Small intestine (tissue), 7 donors: Measurements from ENCODE around the gene TBXAS1. TPM values are rescaled to one million over a fixed set of nuclear protein-coding genes. Genes with fewer than 3 reads are reported as not detected.

ENCODE experiments used
- DNase-seq, 2 donors: peaks; one replicate each; pipeline versions ENCODE4 v3.0.0 to v3.0.0-alpha.2; 2013
- FAIRE-seq: peaks from 2 replicates; lab custom pipeline; 2012; peaks lifted over from hg19 to GRCh38; lab: Jason Lieb, UNC
- H3K27ac ChIP-seq, 3 donors: one replicate each; pipeline ENCODE4 v1.5.1; 2013; ENCODE audit warnings: low read length in 2 of 3, mild to moderate bottlenecking in 2 of 3, control low read depth in 1 of 3, inconsistent platforms in 1 of 3, low read depth in 1 of 3, moderate library complexity in 1 of 3
- H3K27me3 ChIP-seq, 3 donors: one replicate each; pipeline ENCODE4 v1.6.1; 2013; ENCODE audit warnings: low read length in 3 of 3, inconsistent platforms in 1 of 3; ENCODE audit not compliant: control insufficient read depth in 3 of 3, insufficient read depth in 3 of 3
- H3K36me3 ChIP-seq, 3 donors: one replicate each; pipeline ENCODE4 v1.6.1; 2013; ENCODE audit warnings: low read length in 3 of 3, inconsistent platforms in 1 of 3, low read depth in 1 of 3, mild to moderate bottlenecking in 1 of 3, moderate library complexity in 1 of 3; ENCODE audit not compliant: control insufficient read depth in 3 of 3, insufficient read depth in 2 of 3
- H3K4me1 ChIP-seq, 3 donors: one replicate each; pipeline ENCODE4 v1.6.1; 2013; ENCODE audit warnings: low read length in 2 of 3, inconsistent platforms in 1 of 3, low read depth in 1 of 3, mild to moderate bottlenecking in 1 of 3, moderate library complexity in 1 of 3; ENCODE audit not compliant: control insufficient read depth in 3 of 3, insufficient read depth in 2 of 3
- H3K4me3 ChIP-seq, 3 donors: one replicate each; pipeline ENCODE4 v1.5.1; 2013; ENCODE audit warnings: low read length in 3 of 3, control low read depth in 1 of 3, inconsistent platforms in 1 of 3, low read depth in 1 of 3, mild to moderate bottlenecking in 1 of 3, moderate library complexity in 1 of 3
- H3K9me3 ChIP-seq, 2 donors: one replicate each; pipeline ENCODE4 v1.6.1; 2013; ENCODE audit warnings: low read depth in 1 of 2, low read length in 1 of 2; ENCODE audit not compliant: control insufficient read depth in 2 of 2, insufficient read depth in 1 of 2
- WGBS, 3 donors: extraction: QIAGEN DNeasy Blood & Tissue Kit; methylation state at CpG; one replicate each; pipeline ENCODE4 v1.1.7; 2013; 5-methylcytosine and 5-hydroxymethylcytosine counted together
- polyA plus RNA-seq, 4 donors: library from polyadenylated mRNA; stranded (reverse) in 3 of 4; unstranded in 1 of 4; fragments of 200-250 nt in 3 of 4; fragments of 120-200 nt in 1 of 4; gene quantifications; one replicate each; pipeline versions ENCODE4 v1.2.1 to v1.2.3, GENCODE V29; 2013
- donor health status: healthy with polysubstance abuse.
- donor health status: control.
- donor health status: control.
- donor health status: Bipolar disorder and iron deficiency.
- donor health status: healthy.

The TBXAS1 gene
- polyA plus RNA-seq, 4 donors, result 1.1 to 8.2 (median 7.0) TPM

DNA sequence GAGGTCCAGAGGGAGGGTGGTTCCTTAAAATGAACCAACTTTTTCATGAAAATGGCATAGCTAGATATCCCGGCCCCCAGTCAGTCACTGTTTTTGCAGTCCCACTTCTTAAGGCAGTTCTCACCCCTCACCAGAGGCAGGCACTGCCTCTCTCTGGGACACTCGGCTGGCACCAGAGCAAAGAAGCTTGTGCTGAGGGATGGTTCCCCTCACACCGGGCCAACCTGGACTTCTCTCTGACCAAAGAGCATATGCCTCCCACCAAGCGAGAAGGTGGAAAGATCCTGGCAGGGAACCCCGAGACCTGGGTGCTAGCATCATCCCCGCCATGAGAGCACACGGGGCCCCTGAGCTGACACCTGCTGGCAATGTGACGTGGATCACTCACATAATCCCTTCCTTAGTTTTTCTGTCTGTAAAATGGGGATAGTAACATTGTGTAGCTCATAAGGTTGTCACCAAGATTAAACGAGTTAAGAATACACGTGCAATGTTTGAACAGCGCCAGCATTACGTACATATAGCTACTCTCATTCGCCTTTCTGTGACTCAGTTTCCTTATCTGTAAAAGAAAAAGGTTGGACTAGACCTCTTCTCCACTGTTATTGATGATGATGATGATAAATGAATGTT lies 145.2 kb downstream of the TBXAS1 start:
- Histone ChIP-seq H3K27me3 (no peaks in the 10 kb centered on the region), H3K4me3 (no peak overlapping the region), H3K27ac (no peak overlapping the region), H3K4me1 (no peaks in the 10 kb centered on the region), H3K9me3 (no peaks in the 10 kb centered on the region), H3K36me3 (no peaks in the 10 kb centered on the region)
- WGBS, 3 donors, result 92 to 93% (median 93%) methylated on average over 13 of the region's 13 CpGs
- no peak for DNase-seq
- no peak for FAIRE-seq

DNA sequence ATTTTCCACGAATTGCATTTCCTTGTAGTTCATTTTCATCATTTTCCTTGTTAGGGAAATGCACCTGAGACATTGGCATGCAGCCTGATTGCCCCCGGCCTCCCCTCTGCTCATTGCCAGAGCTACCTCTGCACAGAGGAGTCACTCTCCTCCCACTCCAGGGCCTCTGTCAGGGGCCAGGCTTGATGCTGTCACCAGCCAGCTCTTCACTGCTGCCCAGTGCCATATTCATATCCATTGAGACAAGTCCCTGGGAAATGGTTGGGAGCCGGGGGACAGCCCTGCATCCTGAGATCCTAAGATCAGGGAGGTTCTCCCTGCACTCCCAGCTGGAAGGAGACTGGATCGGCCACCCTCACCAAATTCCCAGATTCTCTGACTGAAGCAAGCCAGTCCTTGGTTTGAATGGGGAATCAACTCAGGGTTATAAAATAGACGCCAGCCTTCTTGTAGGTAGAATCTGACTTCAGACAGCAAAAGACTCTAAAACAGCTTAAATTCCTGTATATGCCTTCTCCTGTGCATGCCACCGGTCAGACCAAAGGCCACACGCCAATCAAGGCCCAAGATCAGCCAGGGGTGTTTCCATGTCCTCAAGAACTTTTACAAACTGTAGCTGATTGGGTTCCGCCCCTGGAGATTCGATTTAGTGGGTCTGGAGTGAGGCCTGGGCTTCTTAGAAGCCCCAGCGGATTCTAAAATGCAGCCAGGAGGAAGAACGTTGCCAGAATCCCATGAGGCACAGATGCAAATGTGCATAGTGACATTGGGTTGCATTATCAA lies 147.2 kb downstream of the TBXAS1 start:
- Histone ChIP-seq H3K27me3 (no peaks in the 10 kb centered on the region), H3K4me3 (no peak overlapping the region), H3K4me1 (no peaks in the 10 kb centered on the region), H3K36me3 (no peaks in the 10 kb centered on the region), H3K27ac (no peak overlapping the region), H3K9me3 (no peaks in the 10 kb centered on the region)
- FAIRE-seq (no peak), DNase-seq (no peak)
- WGBS, 3 donors, result 87 to 88% (median 87%) methylated on average over 11 of the region's 11 CpGs

DNA sequence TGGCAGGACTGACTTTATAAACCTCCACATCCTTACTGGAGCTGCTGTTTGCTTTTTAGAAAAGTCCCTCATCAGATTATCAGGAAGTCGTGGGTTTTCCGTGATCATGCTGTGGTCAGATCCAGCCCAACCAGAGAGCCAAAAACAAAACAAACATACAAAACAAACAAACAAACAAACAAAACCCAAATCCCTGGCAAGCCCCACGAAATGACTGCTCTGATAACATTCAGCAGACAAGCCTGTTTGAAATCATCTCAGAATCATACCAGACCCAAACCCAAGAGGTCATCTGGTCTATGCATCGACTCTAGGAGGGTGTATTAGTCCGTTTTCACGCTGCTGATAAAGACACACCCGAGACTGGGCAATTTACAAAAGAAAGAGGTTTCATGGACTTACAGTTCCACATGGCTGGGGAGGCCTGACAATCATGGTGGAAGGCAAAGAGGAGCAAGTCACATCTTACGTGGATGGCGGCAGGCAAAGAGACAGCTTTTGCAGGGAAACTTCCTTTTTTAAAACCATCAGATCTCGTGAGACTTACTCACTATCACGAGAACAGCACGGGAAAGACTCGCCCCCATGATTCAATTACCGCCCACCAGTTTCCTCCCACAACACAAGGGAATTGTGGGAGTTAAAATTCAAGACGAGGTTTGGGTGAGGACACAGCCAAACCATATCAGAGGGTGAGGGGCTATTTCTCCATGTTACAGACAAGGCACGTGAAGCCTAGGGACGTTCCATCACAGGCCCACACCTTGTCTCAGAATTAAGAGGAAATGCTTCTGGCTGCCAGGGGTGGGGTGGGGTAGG lies 148.0 kb downstream of the TBXAS1 start:
- Histone ChIP-seq H3K27me3 (no peaks in the 10 kb centered on the region), H3K27ac (no peak overlapping the region), H3K4me1 (no peaks in the 10 kb centered on the region), H3K4me3 (no peak overlapping the region), H3K9me3 (no peaks in the 10 kb centered on the region), H3K36me3 (no peaks in the 10 kb centered on the region)
- FAIRE-seq (no peak), DNase-seq (no peak)
- WGBS, 3 donors, result 81 to 86% (median 83%) methylated on average over 17 of the region's 17 CpGs

DNA sequence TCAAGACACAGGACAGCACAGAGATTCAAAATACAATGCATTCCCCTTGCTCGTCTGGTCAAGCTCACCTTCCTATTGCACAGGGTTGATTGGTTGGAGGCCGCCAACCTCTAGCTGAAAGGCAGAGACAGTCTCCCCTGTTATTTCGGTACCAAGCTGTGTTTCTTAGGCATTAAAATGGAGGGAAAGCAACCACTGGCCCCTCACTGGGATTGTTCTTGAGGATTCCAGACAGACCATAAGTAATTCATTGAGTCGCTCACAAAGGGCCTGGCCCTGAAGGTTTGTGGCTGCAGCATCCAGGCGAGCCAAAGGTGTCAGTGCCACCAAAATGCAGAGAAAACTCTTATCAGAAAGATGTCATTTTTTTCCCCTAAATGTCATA lies 152.4 kb downstream of the TBXAS1 start:
- Histone ChIP-seq H3K4me3 (no peak overlapping the region), H3K36me3 (no peaks in the 10 kb centered on the region), H3K27ac (no peak overlapping the region), H3K27me3 (peaks cover 0 to 8% (median 0%) of the 10 kb centered on the region in 3 donors), H3K4me1 (no peaks in the 10 kb centered on the region), H3K9me3 (no peaks in the 10 kb centered on the region)
- FAIRE-seq (no peak), DNase-seq (no peak)
- 95 to 96% (median 95%) methylated on average over 5 of the region's 5 CpGs for WGBS, 3 donors

DNA sequence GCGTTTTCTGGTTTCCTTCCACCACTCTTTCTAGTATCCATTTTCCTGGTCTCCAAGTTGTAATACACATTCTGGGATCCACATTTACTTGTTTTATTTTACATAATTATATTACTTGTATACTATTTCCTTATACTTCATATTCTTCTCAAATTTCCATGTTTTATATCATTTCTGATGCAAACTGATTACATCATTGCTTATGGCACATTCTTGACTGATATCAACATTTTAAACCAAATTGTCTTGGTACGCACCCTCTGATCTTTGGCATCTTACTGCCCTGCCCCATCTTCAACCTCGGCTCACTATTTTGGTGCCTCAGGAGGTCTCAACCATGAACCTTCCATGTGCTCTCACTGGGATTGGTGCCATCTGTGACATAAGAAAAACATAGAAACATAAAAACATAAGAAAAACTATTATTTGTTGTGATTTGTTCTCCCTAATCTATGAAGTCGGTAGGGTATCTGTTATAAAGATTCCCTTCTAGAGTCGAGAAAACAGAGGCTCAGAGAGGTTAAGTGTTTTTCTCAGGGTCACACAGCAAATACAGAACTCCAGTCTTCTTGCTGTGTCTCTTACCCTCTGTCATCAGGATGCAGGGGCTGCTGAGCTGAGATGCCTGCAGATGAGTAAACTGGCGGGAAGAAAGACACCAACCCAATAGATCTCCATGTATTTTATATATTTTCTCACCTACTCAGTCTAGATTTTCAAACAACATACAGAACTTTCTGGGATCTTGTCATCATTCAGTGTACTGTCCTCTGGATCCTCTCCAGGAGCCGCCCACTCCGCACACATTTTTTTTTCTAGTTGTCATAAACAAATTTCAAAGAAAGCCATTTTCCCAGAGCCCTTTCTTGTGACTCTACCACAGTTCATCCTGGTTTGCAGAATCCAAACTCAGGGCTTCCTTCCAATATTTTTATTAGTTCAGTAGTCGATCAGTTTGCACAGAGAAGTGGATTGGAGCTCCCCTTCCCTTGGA lies 154.2 kb downstream of the TBXAS1 start:
- peaks cover 0 to 8% (median 0%) of the 10 kb centered on the region in 3 donors for H3K27me3 ChIP-seq
- H3K9me3 ChIP-seq, result no peaks in the 10 kb centered on the region
- FAIRE-seq (no peak), DNase-seq (no peak)
- no peak overlapping the region for H3K27ac ChIP-seq
- 77 to 80% (median 78%) methylated on average over 9 of the region's 9 CpGs for WGBS, 3 donors
- no peaks in the 10 kb centered on the region for H3K36me3 ChIP-seq
- no peak overlapping the region for H3K4me3 ChIP-seq
- H3K4me1 ChIP-seq, result no peaks in the 10 kb centered on the region

DNA sequence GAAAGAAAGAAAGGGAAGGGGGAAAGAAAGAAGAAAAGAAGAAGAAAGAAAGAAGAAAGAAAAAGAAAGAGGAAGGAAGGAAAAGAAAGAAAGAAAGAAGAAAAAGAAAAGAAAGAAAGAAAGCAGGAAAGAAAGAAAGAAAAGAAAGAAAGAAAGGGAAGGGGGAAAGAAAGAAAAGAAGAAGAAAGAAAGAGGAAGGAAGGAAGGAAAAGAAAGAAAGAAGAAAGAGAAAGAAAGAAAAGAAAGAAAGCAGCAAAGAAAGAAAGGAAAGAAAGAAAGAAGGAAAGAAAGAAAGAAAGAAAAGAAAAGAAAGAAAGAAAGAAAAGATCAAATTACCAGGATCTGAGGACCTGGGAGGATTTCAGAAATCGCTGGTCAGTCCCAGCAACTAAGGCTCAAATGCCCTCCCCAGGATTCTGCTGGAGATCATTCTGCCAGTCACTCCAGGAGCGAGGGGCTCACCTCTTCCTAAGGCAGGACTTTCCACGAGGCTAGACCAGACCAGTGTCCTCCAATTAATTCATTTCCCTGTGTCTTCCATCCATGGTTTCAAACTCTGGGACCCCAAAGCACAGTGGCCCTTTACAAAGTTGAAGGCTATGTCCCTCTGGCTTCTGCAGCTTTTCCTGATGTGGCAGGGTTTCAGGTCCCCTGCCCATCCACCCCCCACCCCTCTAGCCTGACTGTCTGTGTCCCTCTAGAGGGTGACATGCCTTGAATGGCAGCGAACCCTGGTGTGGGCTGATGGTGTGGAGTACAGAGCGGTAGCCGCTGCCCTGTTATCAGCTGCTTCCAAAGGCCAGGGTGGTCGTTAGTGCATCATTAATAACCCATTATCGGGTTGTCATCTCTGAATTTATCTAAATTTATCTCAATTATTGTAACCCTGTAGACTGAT lies 155.8 kb downstream of the TBXAS1 start:
- no peaks in the 10 kb centered on the region for H3K9me3 ChIP-seq
- H3K27ac ChIP-seq, result no peak overlapping the region
- peaks cover 0 to 8% (median 0%) of the 10 kb centered on the region in 3 donors for H3K27me3 ChIP-seq
- DNase-seq (no peak), FAIRE-seq (no peak)
- no peaks in the 10 kb centered on the region for H3K4me1 ChIP-seq
- WGBS, 3 donors, result 61 to 70% (median 65%) methylated on average over 8 of the region's 8 CpGs
- H3K4me3 ChIP-seq, result no peak overlapping the region
- no peaks in the 10 kb centered on the region for H3K36me3 ChIP-seq

DNA sequence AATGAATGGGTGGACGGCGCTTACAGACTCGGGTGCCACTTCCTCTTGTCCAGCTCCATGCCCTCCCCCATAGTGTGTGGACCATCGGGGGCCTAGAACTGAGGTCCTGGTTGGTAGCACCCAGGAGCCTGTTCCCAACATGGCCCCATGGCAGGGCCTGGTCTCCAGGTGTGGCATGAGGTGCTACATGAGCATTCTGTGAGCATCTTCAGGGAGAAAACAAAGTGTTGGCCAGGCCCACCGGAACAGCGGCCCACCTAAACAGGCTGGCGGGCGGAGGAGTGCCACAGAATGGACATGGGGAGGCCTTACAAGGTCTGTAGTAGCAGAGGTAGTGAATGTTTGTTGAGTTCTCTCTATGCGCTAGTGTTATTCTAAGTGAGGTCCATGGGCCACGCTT lies 156.7 kb downstream of the TBXAS1 start:
- Histone ChIP-seq H3K4me3 (no peak overlapping the region), H3K4me1 (no peaks in the 10 kb centered on the region), H3K27ac (no peak overlapping the region), H3K27me3 (peaks cover 0 to 8% (median 0%) of the 10 kb centered on the region in 3 donors), H3K9me3 (no peaks in the 10 kb centered on the region), H3K36me3 (no peaks in the 10 kb centered on the region)
- DNase-seq, result no peak
- FAIRE-seq, result no peak
- WGBS, 3 donors, result 93 to 96% (median 95%) methylated on average over 10 of the region's 10 CpGs
